ENCODE data around the gene C9orf78.

GRCh38 chr9:129880654-129881546 is 45.8 kb upstream of the C9orf78 start:
- no peak for TF ChIP-seq CTCF (conservative IDR thresholded peaks at IDR 0.05; ENCODE audit: low read depth, low read length)
- TF ChIP-seq EZH2 (IDR thresholded peaks at IDR 0.05; ENCODE audit: low read length, unreplicated experiment), result no peak

All from PC-3 (cell line).